NOMO-1 treated with dmso at 0.1 percent for 144 hours (cell line): ENCODE data around the gene DIS3L2.
"Not testable (repeated sequence)": the region's sequence is repeated elsewhere in the genome, so short reads cannot be mapped to it uniquely, and the experiment has no call there.

Source experiments
- DNase-seq: peaks from one replicate; lab custom pipeline; 2025; ENCODE audit not compliant: unreplicated experiment; lab: John Stamatoyannopoulos, UW

Gene DIS3L2

GRCh38 chr2:232162187-232162586 is 200.7 kb downstream of the DIS3L2 start:
- DNase-seq: no peak

DNA sequence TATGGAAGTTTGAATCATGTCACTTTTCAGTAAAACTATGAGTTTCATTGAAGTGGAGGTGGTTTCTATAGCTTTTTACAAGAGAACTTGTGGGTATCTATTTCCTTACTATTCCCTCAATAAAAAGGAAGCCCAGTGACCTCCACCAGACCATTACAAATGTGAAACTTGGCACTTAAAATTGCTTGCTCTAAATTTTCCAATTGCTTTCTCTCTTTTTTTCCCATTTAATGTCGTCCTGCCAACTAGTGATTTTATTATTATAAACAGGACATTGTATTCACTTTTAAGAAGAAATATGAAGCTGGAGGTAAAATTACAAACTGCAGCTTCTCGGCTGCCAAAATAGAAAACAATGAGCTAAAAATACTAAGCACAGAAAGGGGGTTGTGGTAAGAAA is 208.9 kb downstream of the DIS3L2 start:
- DNase-seq: no peak

DNA sequence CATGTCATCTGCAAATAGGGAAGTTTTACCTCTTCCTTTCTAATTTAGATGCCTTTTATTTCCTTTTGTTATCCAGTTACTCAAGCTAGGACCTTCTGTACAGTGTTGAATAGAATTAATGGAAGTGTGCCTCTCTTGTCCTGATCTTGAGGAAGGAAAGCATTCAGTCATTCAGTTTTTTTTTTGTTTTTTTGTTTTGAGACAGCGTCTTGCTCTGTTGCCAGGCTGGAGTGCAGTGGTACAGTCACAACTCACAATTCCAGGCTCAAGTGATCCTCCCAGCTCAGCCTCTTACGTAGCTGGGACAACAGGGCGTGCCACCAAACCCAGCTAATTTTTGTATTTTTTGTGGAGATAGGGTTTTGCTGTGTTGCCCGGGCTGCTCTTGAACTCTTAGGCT is 213.1 kb downstream of the DIS3L2 start:
- no peak for DNase-seq

- not testable (repeated sequence) for DNase-seq
Observed at GRCh38 chr2:232176587-232176986, 215.1 kb downstream of the DIS3L2 start.

- DNase-seq: no peak
Observed at GRCh38 chr2:232183279-232183678, 221.8 kb downstream of the DIS3L2 start.

DNA sequence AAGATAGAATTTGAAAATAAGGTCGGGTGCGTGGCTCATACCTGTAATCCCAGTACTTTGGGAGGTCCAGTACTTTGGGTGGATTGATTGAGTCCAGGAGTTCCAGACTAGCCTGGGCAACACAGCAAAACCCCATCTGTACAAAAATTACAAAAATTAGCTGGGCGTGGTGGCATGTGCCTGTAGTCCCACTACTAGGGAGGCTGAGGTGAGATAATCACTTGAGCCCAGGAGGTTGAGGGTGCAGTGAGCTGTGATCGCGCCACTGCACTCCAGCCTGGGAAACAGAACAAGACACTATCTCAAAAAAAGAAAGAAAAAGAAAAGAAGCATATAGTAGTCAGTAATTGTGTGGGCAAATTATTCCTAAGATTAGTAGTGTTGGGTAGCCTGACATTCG is 222.8 kb downstream of the DIS3L2 start:
- no peak for DNase-seq

GRCh38 chr2:232190796-232191195 is 229.3 kb downstream of the DIS3L2 start:
- DNase-seq: no peak

DNA sequence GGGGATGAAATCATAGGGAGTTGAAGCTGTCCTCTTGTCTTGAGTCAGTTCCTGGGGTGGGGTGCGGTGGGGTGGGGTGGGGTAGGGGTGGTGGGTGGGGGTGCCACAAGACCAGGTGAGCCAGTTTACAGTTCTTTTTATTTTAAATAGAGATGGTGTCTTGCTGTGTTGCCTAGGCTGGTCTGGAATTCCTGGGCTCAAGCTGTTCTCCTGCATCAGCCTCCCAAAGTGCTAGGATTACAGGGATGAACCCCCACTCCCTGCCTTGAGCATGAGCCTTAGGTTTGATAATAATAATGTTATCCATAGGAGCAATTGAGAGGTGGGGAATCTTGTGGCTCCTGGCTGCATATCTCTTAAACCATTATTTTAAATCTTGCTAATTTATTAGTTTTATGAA is 234.0 kb downstream of the DIS3L2 start:
- no peak for DNase-seq

DNA sequence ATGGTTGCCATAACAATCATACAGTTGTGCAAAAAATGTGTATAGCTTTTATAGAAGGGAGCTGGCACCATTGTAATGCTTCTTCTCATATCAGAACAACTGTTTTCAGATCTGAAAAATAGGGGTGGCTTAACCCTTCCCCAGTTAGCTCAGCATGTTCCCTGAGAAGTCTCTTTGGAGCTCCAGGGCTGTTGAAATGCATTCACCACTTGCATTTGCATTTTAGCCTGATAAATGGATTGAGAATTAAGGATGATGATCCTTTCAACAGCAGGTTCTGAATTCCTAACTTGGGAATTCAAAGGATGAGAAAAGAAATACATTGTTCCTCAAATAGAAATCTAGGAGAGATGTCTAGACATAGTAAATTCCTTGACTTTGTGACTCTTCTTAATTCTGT is 235.3 kb downstream of the DIS3L2 start:
- DNase-seq: no peak

- DNase-seq: no peak
Observed at GRCh38 chr2:232200195-232200594, 238.7 kb downstream of the DIS3L2 start.

DNA sequence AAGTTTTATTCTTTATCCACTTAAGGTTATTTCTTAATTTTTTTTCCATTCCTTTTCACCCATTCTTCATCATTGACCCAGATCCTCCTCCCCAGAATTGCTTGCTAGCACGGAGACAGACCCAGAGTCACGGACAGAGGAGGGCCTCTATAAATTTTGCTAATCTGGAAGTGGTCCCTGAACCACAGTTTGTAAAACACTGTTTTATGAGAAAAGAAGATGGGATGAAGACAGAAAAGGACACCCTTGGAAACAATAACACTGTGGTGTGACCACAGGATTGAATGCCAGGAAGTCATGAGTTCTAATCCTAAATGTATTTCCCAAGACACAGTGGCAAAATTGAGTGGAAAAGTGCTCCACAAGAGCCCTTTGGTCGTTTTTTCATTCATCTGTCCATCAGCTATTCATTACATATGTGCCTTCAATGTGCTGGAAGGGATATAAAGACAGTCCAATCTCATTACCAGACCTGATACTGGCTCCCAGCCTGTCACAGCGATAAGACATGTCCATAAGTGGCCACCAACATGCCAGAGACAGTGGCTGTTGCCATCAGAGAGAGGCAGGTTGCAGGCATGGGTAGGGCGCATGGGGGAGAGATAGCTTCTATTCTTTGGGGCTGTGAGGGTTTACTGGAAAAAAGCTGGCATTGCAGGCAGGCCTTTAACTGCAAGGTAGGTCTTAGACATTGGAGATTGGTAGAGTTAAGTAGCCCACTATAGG is 241.8 kb downstream of the DIS3L2 start:
- DNase-seq: no peak

GRCh38 chr2:232203936-232204335 is 242.4 kb downstream of the DIS3L2 start:
- no peak for DNase-seq

- no peak for DNase-seq
Observed at GRCh38 chr2:232204457-232204931, 243.0 kb downstream of the DIS3L2 start.

GRCh38 chr2:232207174-232207573 is 245.7 kb downstream of the DIS3L2 start:
- no peak for DNase-seq

- no peak for DNase-seq
Observed at GRCh38 chr2:232210306-232210705, 248.8 kb downstream of the DIS3L2 start.

DNA sequence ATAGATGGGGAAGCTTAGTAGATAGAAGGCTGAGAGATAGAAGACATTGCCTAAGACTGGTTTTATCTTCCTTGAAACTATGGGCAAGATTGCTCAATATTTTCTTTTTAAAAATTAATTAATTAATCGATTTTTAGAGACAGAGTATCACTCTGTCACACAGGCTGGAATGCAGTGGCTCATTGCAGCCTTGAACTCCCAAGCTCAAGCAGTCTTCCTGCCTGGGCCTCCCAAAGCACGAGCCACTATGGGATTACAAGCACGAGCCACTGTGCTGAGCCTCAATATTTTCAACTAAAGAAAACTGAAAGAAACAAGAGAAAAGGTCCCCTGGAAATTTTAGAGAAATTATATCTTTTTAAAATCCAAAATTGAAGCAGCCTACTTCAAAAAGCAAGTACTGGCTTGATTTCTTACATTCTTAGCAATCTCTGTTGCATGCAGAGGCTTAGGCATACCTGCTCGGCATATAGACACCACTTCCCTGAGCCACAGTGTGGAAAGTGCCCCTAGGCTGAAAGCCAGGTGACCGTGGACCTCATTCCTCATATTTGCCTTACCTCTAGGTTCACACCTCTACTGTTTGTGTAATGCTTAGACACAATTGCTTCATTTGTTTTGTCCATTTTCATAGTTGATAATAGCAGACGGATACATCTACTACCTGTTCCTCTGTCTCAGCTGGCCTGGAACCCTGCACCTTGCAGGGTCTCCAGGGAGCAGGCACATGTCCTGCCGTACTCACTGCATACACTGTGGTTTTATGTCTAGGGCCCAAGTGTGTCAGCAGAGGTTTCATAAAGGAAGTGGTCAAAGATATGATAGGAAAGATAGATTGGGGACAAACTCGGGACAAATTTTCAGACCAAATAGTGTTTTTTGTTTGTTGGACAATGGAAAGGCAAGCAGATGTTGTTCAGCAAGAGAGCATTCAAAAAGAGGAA is 250.5 kb downstream of the DIS3L2 start:
- no peak for DNase-seq

DNA sequence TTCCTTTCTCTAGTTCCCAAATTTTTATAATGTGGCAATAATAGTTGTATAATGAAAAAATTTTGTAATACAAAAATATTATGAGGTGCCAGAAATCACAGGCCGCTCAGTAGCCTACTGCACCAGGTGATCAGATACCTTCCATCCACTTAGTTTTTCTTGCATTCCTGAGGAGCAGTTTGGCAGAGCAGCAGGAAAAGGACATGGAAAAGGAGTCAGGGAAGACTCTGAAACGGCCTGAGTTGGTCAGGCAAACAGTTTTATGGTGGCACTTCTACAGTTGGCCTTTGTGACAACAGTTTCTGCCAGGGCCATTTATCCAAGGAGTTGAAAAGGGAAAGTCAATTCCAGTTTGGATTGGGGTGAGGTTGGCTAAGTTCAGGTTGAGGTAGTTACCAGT is 251.7 kb downstream of the DIS3L2 start:
- DNase-seq: no peak

GRCh38 chr2:232214053-232214452 is 252.5 kb downstream of the DIS3L2 start:
- no peak for DNase-seq

DNA sequence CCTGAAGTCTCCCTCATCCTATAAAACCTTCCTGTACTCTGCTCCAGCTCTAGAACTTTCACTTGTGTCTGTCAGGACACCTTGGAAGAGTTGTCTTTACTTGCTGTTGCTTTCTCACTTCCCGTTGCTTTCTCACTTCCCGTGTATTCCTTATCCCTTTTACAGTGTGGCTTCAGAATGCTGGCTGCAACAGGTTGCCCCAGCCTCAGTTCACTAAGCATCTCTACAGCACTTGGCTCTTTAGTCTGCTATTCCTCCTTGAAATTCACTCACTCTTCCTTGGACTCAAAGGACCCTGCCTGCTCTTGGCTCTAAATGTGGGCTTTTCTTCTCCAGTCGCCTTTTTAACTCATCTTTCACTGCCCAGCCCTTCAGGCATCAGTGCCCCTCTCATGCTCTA is 254.5 kb downstream of the DIS3L2 start:
- no peak for DNase-seq

DNA sequence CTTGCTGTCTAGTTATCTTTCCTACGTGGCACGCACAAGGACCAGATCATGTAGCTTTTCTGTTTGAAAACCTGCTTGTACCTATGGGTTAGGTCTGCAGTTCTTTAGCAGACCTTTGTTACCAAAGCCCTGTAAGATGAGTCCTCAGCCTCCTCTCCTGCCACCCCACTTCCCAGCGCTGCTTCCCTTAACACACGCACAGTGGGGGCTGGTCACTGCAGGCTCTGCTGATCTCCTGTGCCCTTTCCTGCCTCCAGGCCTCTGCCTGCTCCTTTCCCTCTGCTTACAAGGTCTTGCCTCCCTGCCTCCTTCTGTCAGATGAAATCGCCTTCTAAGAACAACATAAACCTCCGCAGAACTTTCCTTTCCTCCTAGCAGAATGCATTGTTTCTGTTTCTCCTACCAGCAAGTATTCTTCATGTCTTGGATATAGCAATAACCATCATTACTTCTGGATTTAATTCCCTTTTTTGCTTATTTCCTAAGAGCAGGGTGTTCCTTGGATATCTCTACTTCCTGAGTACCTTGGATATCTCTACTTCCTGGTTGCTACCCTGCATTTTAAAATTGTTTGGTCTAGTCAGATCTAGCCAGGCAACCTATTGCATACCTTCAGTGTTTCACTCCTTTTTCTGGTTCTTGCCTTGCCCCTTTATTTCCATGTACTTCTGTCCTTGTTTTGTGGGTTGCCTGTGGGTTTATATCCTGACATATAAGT is 257.4 kb downstream of the DIS3L2 start:
- no peak for DNase-seq

DNA sequence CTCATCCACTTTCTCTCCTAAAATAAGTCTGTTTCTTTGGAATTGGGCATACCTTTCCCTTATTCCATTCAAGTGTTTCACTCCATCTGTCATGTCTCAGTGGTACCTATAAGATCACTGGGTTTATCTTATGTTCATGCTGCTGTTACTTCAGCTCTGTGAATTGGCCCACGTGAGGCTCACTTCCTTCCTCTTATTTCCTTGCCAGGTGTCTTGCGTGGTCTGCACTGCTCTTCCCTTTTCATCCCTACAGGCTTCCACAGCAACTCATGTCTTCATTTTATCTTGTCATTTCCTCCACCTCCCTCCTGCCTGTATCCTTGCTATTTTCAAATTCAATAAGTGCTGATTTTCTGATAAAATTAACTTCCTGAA is 258.0 kb downstream of the DIS3L2 start:
- no peak for DNase-seq

- DNase-seq: no peak
Observed at GRCh38 chr2:232219932-232220331, 258.4 kb downstream of the DIS3L2 start.
